Cortex of kidney (tissue), 1 donor: ENCODE results near the gene GTF2IRD1.

Experiments
- DNase-seq: peaks from one replicate; lab custom pipeline; 2025; lab: John Stamatoyannopoulos, UW

GTF2IRD1 gene

DNA sequence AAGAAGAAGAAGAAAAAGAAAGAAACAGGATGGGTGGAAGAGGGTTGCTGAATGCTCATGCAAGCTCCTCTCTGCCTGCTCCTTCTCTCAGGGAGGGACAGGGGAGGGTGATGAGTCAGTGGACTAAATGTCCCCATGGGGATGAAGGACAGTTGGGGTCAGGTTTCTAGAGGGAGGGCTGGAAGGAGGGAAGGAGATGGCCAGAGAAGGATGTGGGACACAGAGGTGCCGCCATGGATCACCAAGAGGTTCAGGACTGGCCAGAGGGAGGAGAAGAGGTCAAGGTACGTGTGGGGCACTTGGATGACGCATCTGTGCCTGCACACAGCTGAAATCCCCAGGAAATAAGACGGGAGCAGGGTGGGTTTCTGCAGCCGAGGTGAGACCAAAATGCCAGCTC, 115.0 kb downstream of the GTF2IRD1 start:
- DNase-seq = no peak

DNA sequence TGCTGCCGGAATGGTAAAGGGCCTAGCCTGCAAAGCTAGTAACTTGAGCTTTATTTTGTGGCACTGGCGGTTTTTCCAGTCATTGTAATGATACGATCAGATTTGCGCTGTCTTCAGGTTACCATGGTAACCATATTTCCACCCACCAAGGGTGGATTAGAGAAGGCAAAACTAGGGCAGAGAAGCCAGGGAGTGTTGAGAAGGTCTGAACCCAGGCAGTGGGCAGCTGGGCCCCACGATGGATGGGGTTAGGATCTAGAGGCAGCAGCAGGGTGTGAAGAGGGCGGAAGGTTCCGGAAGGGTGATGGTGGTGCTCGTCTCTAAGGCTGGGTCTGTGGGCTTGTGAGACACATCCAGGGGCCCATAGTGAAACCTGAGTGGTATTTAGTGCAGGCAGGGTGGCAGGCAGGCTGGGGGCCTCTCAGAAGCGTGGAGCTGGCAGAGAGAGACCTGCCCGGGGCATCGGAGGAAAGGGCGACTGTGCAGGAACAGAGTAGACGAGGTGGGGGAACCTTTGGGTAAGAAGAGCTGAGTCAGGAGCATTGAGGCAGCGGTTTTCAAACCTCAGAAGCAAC, 115.9 kb downstream of the GTF2IRD1 start:
- no peak for DNase-seq

DNA sequence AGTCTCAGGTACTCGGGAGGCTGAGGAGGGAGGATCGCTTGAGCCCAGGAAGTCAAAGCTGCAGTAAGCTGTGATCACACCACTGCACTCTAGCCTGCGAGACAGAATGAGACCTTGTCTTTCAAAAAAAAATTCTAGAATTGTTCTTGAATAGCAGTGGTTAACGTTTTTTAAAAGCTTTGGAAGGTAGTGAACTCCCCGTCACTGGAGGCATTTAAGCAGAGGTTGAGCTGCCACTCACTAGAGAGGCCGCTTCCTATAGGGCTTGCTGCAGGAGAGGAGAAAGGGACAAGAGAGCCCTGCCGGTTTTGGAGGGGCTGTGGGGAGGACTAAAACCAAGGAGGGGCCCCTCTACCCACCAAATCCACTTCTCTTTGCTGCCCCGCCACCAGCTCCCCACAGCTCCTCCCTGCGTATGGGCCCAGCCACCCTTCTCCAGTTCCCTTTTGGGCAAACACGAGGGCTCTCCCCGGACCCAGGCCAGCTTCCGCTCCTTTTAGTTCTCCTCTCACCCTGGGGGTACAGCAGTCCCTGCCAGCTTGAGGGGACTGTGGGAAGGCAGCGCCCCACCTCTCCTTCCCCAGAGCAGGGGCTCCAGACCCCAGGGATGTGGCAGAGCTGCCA, 116.9 kb downstream of the GTF2IRD1 start:
- no peak for DNase-seq

DNA sequence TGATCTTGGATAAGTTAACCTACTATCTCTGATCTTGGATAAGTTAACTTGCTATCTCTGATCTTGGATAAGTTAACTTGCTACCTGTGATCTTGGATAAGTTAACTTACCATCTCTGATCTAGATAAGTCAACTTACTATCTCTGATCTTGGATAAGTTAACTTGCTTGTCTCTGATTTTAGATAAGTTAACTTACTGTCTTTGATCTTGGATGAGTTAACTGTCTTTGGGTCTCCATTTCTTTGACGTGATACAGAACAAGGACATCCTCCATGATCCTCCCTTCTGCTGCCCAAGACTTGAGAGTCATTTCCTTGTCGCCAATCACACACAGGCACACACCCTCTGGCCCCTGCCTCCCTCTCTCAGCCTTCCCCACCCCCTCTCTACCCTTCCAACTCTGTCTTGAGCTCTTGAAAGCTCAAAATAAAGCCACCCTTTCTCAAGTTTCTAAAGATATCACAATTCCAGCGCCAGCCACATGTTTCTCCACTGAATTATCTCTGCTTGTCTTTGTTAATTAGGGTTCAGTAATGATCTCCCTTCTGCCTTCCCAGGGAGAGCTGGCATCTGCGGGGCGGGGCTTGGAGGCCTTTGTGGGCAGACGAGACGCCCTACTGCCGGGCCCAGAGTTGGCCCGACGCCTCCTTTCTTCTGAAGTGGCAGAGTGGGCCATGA, 118.7 kb downstream of the GTF2IRD1 start:
- no peak for DNase-seq

DNA sequence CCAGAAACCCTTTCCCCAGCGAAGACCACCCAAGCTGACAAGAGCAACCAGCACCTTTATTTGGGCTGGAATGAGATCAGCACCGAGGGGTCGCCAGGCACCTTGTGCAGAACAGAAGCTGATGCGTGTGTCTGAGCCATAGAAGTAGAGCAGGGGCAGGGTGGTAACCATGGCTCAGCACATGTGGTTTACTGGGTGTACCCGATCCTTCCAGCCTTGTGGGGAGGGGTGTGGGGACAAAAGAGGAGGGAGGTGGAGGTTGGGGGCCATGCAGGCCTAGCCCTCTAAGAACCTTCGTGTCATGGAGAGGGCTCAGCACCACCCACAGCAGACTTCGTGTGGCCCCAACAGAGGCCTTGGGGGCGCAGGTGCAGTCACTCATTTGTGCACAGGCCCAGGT, 119.8 kb downstream of the GTF2IRD1 start:
- no peak for DNase-seq

DNA sequence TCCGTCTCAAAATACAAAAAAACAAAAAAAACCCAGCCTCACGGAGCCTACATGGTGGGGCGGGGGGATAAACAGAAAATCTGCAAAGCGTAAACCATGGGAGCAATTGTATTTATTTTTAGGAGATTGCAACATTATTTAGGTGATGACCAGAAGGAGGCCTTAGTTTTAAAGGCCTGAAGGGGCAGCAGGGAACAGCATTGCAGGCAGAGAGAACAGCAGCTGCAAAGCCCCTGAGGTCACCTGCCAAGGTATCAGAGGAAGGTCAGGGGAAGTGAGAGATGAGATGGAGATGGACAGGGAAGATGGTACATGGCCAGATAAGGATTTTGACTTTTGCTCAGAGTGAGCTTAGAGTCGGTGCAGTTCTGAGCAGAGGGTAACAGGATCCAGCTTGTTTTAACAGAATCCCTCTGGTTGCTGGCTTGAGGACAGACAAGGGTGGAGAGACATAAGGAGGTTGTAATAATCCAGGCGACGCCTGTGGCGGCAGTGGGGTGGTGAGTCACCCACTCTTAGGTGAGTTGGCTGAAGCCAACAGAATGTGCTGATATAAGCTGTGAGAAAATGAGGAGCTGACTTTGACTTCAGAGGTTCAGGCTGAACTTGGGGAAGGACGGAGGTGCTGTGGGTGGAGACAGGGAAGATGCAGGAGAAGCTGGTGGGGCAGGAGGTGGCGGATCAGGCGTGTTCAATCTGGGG, 121.5 kb downstream of the GTF2IRD1 start:
- DNase-seq = no peak

DNA sequence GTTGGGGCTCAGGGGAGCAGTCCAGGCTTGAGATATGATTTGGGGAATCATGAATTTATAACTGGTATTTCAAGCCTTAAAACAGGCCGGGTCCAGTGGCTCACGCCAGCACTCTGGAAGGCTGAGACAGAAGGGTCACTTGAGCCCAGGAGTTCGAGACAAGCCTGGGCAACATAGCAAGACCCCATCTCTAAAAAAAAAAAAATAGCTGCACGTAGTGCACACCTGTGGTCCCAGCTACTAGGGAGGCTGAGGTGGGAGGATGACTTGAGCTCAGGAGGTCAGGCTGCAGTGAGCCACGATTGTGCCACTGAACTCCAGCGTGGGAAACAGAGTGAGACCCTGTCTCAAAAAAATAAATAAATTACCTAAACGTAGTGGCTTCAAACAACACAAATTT, 122.1 kb downstream of the GTF2IRD1 start:
- DNase-seq = no peak

DNA sequence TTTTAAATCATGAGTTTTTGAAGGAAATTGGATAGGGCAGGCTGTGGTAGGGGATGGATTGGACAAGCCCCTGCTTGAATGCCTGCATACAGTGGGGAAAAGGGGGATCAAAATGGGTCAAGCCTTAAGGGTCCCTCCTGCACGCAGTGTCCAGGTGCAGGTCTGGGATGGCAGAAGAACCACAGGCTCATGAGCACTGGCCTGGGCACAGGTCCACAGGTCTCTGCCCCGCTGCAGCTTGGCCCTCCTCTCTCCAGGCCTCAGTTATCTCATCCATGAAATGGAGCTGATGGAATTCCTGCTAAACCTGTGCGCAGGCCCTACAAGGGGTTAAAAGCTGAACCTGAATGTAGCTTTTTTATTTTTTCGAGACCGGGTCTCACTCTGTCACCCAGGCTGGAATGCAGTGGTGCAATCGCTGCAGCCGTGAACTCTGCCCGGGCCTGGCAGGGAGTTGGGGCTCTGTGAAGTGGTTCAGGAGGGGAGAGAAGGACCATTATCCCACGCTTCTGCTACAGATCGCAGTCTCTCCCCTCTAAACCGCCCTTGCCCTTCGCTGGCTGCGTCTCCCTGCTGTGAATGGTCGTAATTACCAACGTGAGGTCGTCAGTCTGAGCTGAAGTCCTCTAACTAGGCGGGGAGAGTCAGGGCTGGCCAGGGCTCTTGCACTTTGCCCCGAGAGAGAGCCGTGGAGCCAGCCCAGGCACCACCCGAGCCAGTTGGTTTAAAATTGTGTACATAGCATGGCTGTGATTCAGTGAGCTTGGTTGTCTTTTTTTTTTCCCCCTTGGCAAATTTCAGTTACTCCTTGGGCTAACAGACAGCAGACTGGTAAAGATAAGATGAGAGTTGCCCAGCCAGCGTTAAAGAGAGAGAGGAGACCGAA, 126.3 kb downstream of the GTF2IRD1 start:
- no peak for DNase-seq

DNA sequence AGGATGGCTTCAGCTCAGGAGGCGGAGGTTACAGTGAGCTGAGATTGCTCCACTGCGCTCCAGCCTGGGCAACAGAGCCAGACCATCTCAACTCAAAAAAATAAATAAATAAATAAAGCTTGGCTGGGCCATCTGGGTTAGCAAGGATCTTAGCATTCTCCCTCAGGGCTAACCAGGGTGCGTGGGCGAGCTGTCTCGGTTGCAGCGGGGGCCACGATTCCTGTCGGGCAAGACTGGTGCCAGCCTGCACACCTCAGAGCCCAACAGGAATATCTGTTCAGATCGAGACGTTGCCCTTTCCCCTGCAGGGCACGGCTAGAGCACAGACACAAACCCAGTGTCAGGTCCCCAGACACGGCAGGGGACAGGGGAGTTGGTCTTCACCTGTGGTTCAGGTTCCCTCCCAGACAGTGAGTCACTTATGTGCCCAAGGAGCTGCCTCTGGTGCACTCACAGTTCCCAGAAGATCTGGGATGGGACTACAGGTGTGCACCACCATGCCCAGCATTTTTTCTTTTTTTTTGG, 128.3 kb downstream of the GTF2IRD1 start:
- DNase-seq = no peak

DNA sequence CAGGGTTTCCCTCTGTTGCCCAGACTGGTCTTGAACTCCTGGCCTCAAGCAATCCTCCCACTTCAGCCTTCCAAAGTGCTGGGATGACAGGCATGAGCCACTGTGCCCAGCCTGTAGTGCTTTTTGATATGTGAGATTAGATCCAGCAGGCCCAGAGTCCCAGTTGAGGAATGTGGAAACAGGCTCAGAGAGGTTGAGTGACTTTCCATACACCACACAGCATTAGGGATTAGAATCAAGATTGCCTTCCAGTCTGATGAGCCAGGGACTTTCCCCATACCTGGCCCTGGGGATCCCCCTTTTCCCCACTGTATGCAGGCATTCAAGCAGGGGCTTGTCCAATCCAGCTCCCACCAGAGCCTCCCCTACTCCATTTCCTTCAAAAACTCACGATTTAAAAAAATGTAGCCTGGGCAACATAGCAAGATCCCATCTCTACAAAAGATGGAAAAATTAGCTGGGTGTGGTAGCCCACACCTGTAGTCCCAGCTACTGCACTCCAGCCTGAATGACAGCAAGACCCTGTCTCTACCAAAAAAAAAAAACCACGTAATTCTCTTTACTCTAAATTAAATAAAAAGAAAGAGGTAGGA, 128.8 kb downstream of the GTF2IRD1 start:
- no peak for DNase-seq

DNA sequence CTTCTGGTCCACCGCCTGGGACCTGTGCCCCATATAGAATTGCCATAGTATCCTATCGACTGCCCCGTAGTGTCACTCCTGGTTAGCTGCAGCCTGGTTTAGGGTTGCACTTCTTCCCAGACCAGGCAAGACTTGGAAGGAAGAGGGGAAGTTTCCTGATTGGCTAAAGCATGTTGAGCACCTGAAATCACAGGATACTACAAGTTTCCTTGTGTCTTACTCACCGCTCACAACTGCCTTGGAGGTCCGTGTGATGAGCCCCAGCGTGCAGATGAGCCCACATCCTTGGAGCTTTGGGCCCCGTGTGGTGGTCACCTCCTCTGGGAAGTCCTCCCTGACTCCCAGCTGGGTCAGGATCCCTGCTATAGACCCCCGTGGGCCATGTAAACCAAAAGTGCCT, 129.9 kb downstream of the GTF2IRD1 start:
- DNase-seq = no peak

DNA sequence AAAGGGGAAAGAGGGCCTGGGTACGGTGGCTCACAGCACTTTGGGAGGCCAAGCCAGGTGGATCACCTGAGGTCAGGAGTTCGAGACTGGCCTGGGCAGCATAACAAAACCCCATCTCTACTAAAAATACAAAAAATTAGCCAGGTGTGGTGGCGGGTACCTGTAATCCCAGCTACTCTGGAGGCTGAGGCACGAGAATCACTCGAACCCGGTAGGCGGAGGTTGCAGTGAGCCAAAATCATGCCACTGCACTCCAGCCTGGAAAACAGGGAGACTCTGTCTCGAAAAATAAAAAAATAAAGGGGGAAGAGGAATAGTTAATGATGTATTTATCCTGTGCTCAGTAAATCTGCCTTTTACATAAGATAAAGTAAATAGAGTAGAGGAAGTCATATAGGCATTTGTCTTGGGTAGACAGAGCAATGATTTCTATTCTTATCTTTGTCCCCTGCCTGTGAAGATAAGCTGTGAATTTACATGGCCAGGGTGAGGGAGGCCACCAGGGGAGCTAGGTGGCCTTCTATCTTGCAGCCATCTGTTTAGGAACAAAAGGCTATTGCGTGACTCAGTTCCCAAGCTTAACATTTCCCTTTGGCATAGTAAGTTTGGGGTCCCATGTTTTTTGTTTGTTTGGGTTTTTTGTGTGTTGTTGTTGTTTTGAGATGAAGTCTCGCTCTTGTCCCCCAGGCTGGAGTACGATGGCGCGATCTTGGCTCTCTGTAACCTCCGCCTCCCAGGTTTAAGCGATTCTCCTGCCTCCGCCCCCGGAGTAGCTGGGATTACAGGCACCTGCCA, 130.7 kb downstream of the GTF2IRD1 start:
- no peak for DNase-seq

DNA sequence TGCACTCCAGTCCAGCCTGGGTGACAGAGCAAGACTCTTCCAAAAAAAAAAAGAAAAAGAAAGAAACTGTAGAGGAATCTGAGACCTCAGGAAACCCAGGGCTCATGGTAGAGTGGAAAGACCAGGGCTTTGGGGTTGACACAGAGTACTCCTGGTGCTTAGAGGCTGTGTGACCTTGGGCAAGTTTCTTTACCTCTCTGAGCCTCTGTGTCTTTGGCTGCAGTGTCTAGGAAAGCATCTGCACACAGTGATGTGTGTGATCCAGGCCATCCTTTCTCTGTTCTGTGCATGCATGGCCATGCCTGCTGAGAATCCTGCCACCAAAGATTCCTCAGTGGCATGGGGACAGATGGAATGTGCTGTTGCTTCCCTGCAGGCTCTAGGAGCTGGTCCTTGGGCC, 132.1 kb downstream of the GTF2IRD1 start:
- no peak for DNase-seq

DNA sequence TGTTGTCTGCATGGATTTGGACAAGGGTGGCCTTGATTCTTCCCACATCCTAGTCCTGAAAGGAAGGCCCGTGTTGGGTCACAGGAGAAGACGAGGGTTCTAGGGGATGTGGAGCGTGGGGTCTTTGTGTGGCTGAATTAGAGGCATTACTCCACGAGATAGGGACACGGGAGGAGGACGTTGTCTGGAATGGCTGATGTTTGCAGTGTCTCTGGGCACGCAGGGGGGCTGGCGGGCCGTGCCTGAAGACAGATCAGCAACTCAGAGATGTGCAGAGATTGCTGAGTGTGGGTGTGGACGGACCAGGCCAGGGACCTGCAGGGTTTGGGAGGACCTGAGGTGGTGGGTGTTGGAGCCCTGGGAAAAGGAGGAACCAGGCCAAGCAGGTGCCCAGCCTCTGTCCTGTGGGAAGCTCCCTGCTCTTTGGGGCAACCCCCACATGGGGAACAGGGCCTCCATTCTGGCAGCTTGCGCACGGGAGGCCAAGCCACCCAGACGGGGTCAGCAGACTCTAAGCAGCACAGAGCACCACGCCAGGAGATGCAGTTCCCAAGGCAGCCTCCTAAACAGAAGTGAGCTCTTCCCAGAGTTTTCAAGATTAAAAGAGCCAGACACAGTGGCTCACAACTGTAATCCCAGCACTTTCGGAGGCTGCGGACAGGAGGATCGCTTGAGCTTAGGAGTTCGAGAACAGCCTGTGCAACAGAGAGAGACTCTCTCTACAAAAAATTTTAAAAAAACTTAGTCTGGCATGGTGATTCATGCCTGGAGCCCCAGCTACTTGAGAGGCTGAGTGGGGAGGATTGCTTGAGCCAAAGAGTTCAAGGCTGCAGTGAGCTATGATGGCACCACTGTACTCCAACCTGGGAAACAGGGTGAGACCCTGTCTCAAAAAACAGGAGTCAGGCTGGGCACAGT, 132.8 kb downstream of the GTF2IRD1 start:
- no peak for DNase-seq

DNA sequence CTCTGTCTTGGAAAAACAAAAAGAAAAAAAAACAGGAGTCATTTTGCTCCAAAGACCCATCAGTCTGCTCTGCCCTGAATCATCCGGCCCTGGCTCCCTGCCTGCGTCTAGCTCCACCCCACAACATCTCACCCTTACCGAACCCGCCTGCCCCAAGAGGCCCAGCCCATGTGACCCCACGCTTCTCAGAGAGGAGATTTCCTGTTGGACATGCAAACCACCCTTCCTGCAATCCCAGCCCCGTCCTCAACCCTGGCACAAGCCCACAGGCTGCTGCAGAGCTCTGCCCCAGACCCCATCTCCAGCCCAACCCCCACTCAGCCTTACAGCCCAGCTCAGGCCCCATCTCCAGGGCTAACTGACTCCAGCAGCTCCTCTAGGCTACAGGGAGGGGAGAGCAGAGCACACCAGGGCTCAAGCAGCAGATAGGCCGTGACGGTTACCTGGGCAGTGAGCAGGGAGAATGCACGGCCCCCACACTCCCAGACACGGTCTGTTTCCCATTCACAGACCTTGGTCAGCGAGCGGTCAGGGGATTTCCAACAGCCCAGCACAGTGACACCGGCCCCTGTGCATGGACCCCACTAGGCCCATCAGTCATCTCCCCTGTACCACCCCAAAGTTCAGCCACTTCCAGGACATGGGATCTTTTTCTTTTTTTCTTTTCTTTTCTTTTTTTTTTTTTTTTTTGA, 133.9 kb downstream of the GTF2IRD1 start:
- no peak for DNase-seq

DNA sequence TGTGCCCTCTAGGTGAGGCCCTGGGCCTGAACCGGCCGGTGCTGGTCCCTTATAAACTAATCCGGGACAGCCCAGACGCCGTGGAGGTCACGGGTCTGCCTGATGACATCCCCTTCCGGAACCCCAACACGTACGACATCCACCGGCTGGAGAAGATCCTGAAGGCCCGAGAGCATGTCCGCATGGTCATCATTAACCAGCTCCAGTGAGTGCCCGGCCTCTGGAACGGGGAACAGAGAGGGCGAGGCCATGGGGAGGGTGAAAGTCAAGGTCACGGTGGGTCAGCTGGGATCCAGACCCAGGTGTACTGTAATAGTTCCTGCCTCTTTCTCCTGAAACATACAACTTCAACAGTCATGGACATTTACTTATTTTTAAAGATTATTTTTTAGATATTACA, 137.1 kb downstream of the GTF2IRD1 start:
- no peak for DNase-seq

DNA sequence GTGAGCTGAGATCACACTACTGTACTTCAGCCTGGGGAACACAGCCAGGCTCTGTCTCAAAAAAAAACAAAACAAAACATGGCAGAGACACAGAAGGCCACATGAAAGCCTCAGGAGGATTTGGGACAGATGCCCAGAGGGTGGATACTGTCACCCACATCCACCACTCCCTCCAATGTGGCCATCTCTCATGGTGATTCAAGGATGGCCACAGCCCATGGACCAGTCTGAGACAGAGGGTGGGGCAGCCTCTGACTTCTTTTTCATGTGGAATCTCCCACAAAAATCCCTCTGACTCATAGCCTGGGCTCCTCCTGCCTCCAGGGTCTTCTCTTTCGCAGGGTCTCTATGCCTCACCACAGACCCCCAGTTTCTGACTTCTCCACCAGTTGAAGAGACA, 144.9 kb downstream of the GTF2IRD1 start:
- DNase-seq = no peak

DNA sequence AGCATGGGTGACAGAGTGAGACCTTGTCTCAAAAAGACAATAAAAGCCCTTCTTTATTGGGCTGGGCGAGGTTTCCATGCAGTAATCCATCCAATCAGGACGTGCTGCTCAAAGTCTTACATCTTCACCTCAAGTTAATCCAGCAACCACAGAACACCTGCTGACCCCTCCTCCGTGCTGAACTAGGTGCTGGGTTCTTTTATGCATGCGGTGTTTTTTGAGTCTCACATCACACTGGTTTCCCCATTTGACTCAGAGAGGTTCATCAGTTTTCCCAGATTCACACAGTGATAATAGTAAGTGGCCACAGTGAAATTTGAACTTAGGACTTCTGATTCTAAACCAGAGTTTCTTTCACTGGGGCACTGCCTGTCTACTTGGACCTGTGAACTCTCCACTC, 145.5 kb downstream of the GTF2IRD1 start:
- no peak for DNase-seq
